ENCODE data around the gene COL23A1. TPM values are rescaled to one million over a fixed set of nuclear protein-coding genes. Genes with fewer than 3 reads are reported as not detected.

Gene COL23A1
- polyA plus RNA-seq, 3 donors, result 0.11 to 0.21 TPM; not detected in 1

GRCh38 chr5:178279026-178279722 lies 311.0 kb downstream of the COL23A1 start:
- Mint-ChIP-seq H3K27me3 (ENCODE audit: low read depth in 3 of 3) (peaks cover 0 to 3% (median 2%) of the 10 kb centered on the region in 3 donors), H3K4me1 (peaks cover 8% of the 10 kb centered on the region), H3K4me3 (no peak overlapping the region), H3K9me3 (peaks cover 11 to 20% (median 17%) of the 10 kb centered on the region in 7 donors), H3K27ac (peak overlapping the region in 1 of 7 donors; percentile 4), H3K36me3 (no peaks in the 10 kb centered on the region)
- no peak for DNase-seq
- Histone ChIP-seq H3K9me3 (replicated peaks in 1 of 2; ENCODE audit: control insufficient read depth in 1 of 2, insufficient read depth in 1 of 2, low read length in 2 of 2) (peaks cover 6 to 20% of the 10 kb centered on the region in 2 donors), H3K4me3 (replicated peaks in 1 of 3; ENCODE audit: low read depth in 2 of 3, low read length in 3 of 3) (no peak overlapping the region), H3K79me2 (ENCODE audit: insufficient read depth, low read length) (no peaks in the 10 kb centered on the region), H3K4me1 (ENCODE audit: control insufficient read depth in 1 of 2, insufficient read depth in 2 of 2, low read length in 2 of 2) (peaks cover 5 to 7% of the 10 kb centered on the region in 2 donors), H4K20me1 (ENCODE audit: insufficient read depth, low read length) (no peaks in the 10 kb centered on the region), H3K9ac (ENCODE audit: insufficient read depth, low read length, poor library complexity, severe bottlenecking) (no peak overlapping the region), H3K36me3 (replicated peaks in 1 of 2; ENCODE audit: control insufficient read depth in 1 of 2, insufficient read depth in 2 of 2, low read length in 2 of 2) (no peaks in the 10 kb centered on the region), H3K27ac (ENCODE audit: low read depth in 1 of 2, low read length in 2 of 2) (no peak overlapping the region), H3K4me2 (replicated peaks; ENCODE audit: extremely low read depth, low read length, poor library complexity, severe bottlenecking) (no peak overlapping the region), H3K27me3 (ENCODE audit: control insufficient read depth in 2 of 2, insufficient read depth in 2 of 2, low read length in 2 of 2) (no peaks in the 10 kb centered on the region), H2AFZ (ENCODE audit: insufficient read depth, low read depth, low read length, poor library complexity, severe bottlenecking) (no peak overlapping the region)
- no peak for TF ChIP-seq CTCF (IDR thresholded peaks at IDR 0.05)
- intact Hi-C loops (cut with micrococcal nuclease), result loop anchor here in 1 of 2 donors (2.0 kb wide), 1 partner anchor 562 kb away; no protein-coding TSS in a partner anchor
- 93% methylated on average over 13 of the region's 14 CpGs for WGBS (ENCODE audit: insufficient coverage)

GRCh38 chr5:178278358-178279023 lies 311.7 kb downstream of the COL23A1 start:
- Mint-ChIP-seq H3K36me3 (no peaks in the 10 kb centered on the region), H3K4me3 (no peak overlapping the region), H3K9me3 (peaks cover 6 to 14% (median 11%) of the 10 kb centered on the region in 7 donors), H3K4me1 (peaks cover 8% of the 10 kb centered on the region), H3K27ac (no peak overlapping the region), H3K27me3 (ENCODE audit: low read depth in 3 of 3) (peaks cover 0 to 3% (median 3%) of the 10 kb centered on the region in 3 donors)
- Histone ChIP-seq H3K9me3 (replicated peaks in 1 of 2; ENCODE audit: control insufficient read depth in 1 of 2, insufficient read depth in 1 of 2, low read length in 2 of 2) (peaks cover under 1 to 15% of the 10 kb centered on the region in 2 donors), H3K4me3 (replicated peaks in 1 of 3; ENCODE audit: low read depth in 2 of 3, low read length in 3 of 3) (no peak overlapping the region), H3K4me1 (ENCODE audit: control insufficient read depth in 1 of 2, insufficient read depth in 2 of 2, low read length in 2 of 2) (peaks cover 5 to 7% of the 10 kb centered on the region in 2 donors), H3K36me3 (replicated peaks in 1 of 2; ENCODE audit: control insufficient read depth in 1 of 2, insufficient read depth in 2 of 2, low read length in 2 of 2) (no peaks in the 10 kb centered on the region), H4K20me1 (ENCODE audit: insufficient read depth, low read length) (no peaks in the 10 kb centered on the region), H3K4me2 (replicated peaks; ENCODE audit: extremely low read depth, low read length, poor library complexity, severe bottlenecking) (no peak overlapping the region), H3K9ac (ENCODE audit: insufficient read depth, low read length, poor library complexity, severe bottlenecking) (no peak overlapping the region), H3K27ac (ENCODE audit: low read depth in 1 of 2, low read length in 2 of 2) (no peak overlapping the region), H2AFZ (ENCODE audit: insufficient read depth, low read depth, low read length, poor library complexity, severe bottlenecking) (no peak overlapping the region), H3K79me2 (ENCODE audit: insufficient read depth, low read length) (no peaks in the 10 kb centered on the region), H3K27me3 (ENCODE audit: control insufficient read depth in 2 of 2, insufficient read depth in 2 of 2, low read length in 2 of 2) (no peaks in the 10 kb centered on the region)
- no peak for TF ChIP-seq CTCF (IDR thresholded peaks at IDR 0.05)
- WGBS (ENCODE audit: insufficient coverage), result 97% methylated on average over 15 of the region's 18 CpGs
- DNase-seq, result no peak
- intact Hi-C loops (cut with micrococcal nuclease), result loop anchor here in 1 of 2 donors (2.0 kb wide), 1 partner anchor 562 kb away; no protein-coding TSS in a partner anchor
